ENCODE measurements around the gene SMCO3. TPM values are rescaled to one million over a fixed set of nuclear protein-coding genes. Genes with fewer than 3 reads are reported as not detected.

The SMCO3 gene
- total and polyA plus RNA-seq, 2 of the 13 experiments (the other 11 are each of a cell fraction or from before 2014, with no cell fraction given), result 0.29 to 0.42 TPM

- peak; percentile 97 to 99 for TF ChIP-seq HMGXB4 (CRISPR knock-in tag; IDR thresholded peaks at IDR 0.05; ENCODE audit: borderline replicate concordance in 1 of 2, low read depth in 1 of 2)
- no peak for TF ChIP-seq SATB2 (CRISPR knock-in tag; IDR thresholded peaks at IDR 0.05)
- no peak for TF ChIP-seq CHCHD3 (CRISPR knock-in tag; IDR thresholded peaks at IDR 0.05)
- peak; percentile 47; the same call in 1 of the 2 replicates for TF ChIP-seq SPEN (CRISPR knock-in tag; IDR thresholded peaks at IDR 0.05; ENCODE audit: low read depth)
- TF ChIP-seq PHB2 (IDR thresholded peaks at IDR 0.05; ENCODE audit: partially characterized antibody), result no peak
- TF ChIP-seq ZNF33B (CRISPR knock-in tag; IDR thresholded peaks at IDR 0.05), result no peak
- TF ChIP-seq ZC3H4 (CRISPR knock-in tag; IDR thresholded peaks at IDR 0.05; ENCODE audit: borderline replicate concordance), result peak; percentile 99
- TF ChIP-seq ZBTB8A (CRISPR knock-in tag; IDR thresholded peaks at IDR 0.05; ENCODE audit: borderline replicate concordance, low read depth), result no peak
- peak; percentile 62; the same call in 1 of the 2 replicates for TF ChIP-seq KDM2A (CRISPR knock-in tag; IDR thresholded peaks at IDR 0.05; ENCODE audit: borderline replicate concordance, low read depth)
- no peak for TF ChIP-seq LCORL (IDR thresholded peaks at IDR 0.05)
- 0 out of 2 replicates have a peak, but pooled peaks have one; percentile 17 for TF ChIP-seq LCORL (CRISPR knock-in tag; IDR thresholded peaks at IDR 0.05)
- TF ChIP-seq ZNF251 (CRISPR knock-in tag; IDR thresholded peaks at IDR 0.05), result no peak
- TF ChIP-seq ZIK1 (CRISPR knock-in tag; IDR thresholded peaks at IDR 0.05; ENCODE audit: borderline replicate concordance, low read depth), result peak; percentile 87; the same call in 1 of the 2 replicates
- TF ChIP-seq ZNF558 (CRISPR knock-in tag; IDR thresholded peaks at IDR 0.05; ENCODE audit: borderline replicate concordance), result peak; percentile 30; the same call in 1 of the 2 replicates
- TF ChIP-seq ZBTB21 (CRISPR knock-in tag; IDR thresholded peaks at IDR 0.05), result no peak
- TF ChIP-seq FOXO4 (CRISPR knock-in tag; conservative IDR thresholded peaks at IDR 0.05), result no peak
- no peak for TF ChIP-seq ZNF713 (CRISPR knock-in tag; IDR thresholded peaks at IDR 0.05)
- TF ChIP-seq JUND (CRISPR knock-in tag; IDR thresholded peaks at IDR 0.05), result no peak
- no peak; the same call in 1 of the 2 replicates for TF ChIP-seq FOXP4 (CRISPR knock-in tag; IDR thresholded peaks at IDR 0.05)
- TF ChIP-seq ZNF800 (CRISPR knock-in tag; IDR thresholded peaks at IDR 0.05), result no peak; the same call in none of the 2 replicates
- TF ChIP-seq TAF1 (CRISPR knock-in tag; IDR thresholded peaks at IDR 0.05), result peak; percentile 57; the same call in 1 of the 2 replicates
- no peak for TF ChIP-seq NR3C1 (CRISPR knock-in tag; IDR thresholded peaks at IDR 0.05)
- TF ChIP-seq BATF2 (CRISPR knock-in tag; IDR thresholded peaks at IDR 0.05), result no peak
These were observed 44.0 kb downstream of the SMCO3 start (continued) for GRCh38 chr12:14769969-14770495.
